SK-N-SH treated with all-trans-retinoic acid at 6 μM for 48 hours (cell line): Measurements from ENCODE around the gene RTN4R.
"Not testable (repeated sequence)": the region's sequence is repeated elsewhere in the genome, so short reads cannot be mapped to it uniquely, and the experiment has no call there.

Source experiments
- ESRRG ChIP-seq: fragments of 250-450 bp; sonication (Bioruptor Pico); IDR thresholded peaks from 2 replicates; pipeline ENCODE4 v1.6.1; 2021; ENCODE audit warnings: mild to moderate bottlenecking
- GLIS3 ChIP-seq: fragments of 250-450 bp; sonication (Bioruptor Pico); IDR thresholded peaks from 2 replicates; pipeline ENCODE4 v1.5.0; 2020; ENCODE audit warnings: mild to moderate bottlenecking, moderate library complexity
- ISL1 ChIP-seq: fragments of 250-450 bp; sonication (Bioruptor Pico); IDR thresholded peaks from 2 replicates; pipeline ENCODE4 v2.1.2; 2022; ENCODE audit warnings: mild to moderate bottlenecking, moderate library complexity
- PATZ1 ChIP-seq: fragments of 250-450 bp; sonication (Bioruptor Pico); IDR thresholded peaks from 2 replicates; pipeline ENCODE4 v1.8.0; 2020; ENCODE audit warnings: mild to moderate bottlenecking, moderate library complexity, borderline replicate concordance
- RARB ChIP-seq: fragments of 250-450 bp; sonication (Bioruptor Pico); IDR thresholded peaks from 2 replicates; pipeline ENCODE4 v1.8.0; 2021; ENCODE audit warnings: mild to moderate bottlenecking, moderate library complexity
- SNAI2 ChIP-seq: fragments of 250-450 bp; sonication (Bioruptor Pico); IDR thresholded peaks from 2 replicates; pipeline ENCODE4 v1.5.0; 2020; ENCODE audit warnings: mild to moderate bottlenecking, moderate library complexity
- ZFP3 ChIP-seq: fragments of 250-450 bp; sonication (Bioruptor Pico); IDR thresholded peaks from 2 replicates; pipeline ENCODE4 v1.5.0; 2020; ENCODE audit warnings: mild to moderate bottlenecking, moderate library complexity
- ZFP30 ChIP-seq: fragments of 450-650 bp; formaldehyde crosslinking; IDR thresholded peaks from 2 replicates; pipeline ENCODE4 v1.5.0; 2022; ENCODE audit warnings: mild to moderate bottlenecking, moderate library complexity
- ZNF70 ChIP-seq: fragments of 450-650 bp; formaldehyde crosslinking; IDR thresholded peaks from 2 replicates; pipeline ENCODE4 v1.5.0; 2020; ENCODE audit warnings: mild to moderate bottlenecking, moderate library complexity

GRCh38 chr22:20285473-20286311 lies 17.6 kb upstream of the RTN4R start:
- TF ChIP-seq ISL1 (CRISPR knock-in tag); ZFP30 (CRISPR knock-in tag); SNAI2 (CRISPR knock-in tag); RARB (CRISPR knock-in tag); ZNF70 (CRISPR knock-in tag); ESRRG (CRISPR knock-in tag); PATZ1 (CRISPR knock-in tag); GLIS3 (CRISPR knock-in tag); ZFP3: not testable (repeated sequence)
